Left ventricle myocardium superior (tissue), 1 donor: ENCODE results near the gene FBLN2. TPM values are rescaled to one million over a fixed set of nuclear protein-coding genes. Genes with fewer than 3 reads are reported as not detected.
A peak's percentile ranks its signal among the peaks of the same experiment; 100 is the strongest.
"Not testable (repeated sequence)": the region's sequence is repeated elsewhere in the genome, so short reads cannot be mapped to it uniquely, and the experiment has no call there.

ENCODE experiments used
- ATAC-seq: fragments of 200-7000 bp; cut with Tn5 transposase; one replicate; pipeline ENCODE4 v1.9.1; 2020; ENCODE audit warnings: mild to moderate bottlenecking, moderate library complexity
- DNase-seq: peaks from one replicate; pipeline ENCODE4 v3.0.0-alpha.2; 2020
- intact Hi-C: fragments of 100-400 bp; cut with micrococcal nuclease; formaldehyde crosslinking; loops from one replicate; pipeline ENCODE4 v1.11.0; 2022
- total RNA-seq: library from RNA; stranded (reverse); fragmentation: NEBNext Ultra II Directional; extraction: Animal tissue kit (Norgen Biotek cat#: 25700); gene quantifications from one replicate; pipeline ENCODE4 v1.2.1, GENCODE V29; 2021
- donor health status: DM: no; HTN: yes; CAD: no; lungs with severe emphysema.

The FBLN2 gene
- total RNA-seq, 1 donor from 2014 or later = 53.8 TPM

DNA sequence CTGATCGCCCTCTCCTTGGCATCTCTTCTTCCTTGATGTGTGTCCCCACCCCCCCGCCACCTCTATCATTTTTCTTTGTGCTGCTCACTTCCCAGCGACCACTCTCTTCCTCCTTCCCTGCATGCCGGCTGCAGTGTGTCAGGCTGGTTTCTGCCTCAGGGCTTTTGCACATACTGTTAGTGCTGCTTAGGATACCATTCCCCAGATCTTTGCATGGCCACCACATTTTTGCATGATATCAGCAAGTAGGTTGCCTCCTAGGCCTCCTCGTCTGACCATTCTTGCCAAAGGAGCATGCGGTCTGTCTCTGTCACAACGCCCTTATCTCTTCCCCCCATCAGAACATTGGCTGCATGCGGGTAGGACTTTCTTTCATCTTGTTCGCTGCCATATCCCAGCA lies 12.5 kb downstream of the FBLN2 start:
- intact Hi-C loops = no loop called here
- DNase-seq = no peak

DNA sequence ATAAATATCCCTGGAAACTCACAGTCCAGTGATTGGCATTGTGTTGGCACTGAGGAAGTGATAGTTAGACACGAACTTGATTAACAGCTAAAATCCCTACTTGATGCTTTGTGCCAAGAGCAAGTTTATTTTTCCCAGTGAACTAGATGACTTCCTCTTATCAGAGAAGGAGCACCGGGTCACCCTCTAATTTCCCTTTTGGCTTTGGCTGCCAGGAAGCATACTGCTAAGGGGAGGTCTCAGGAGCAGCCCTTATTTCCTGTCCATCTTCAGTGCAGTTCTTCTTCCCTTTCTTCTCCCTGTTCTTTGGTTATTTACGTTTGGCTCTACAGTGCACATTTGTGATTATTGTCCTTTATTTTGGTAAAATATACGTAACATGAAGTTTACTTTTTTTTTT lies 13.0 kb downstream of the FBLN2 start:
- ATAC-seq (no peak), DNase-seq (no peak)
- intact Hi-C loops = no loop called here

More for the DNA sequence above, 12.5 kb downstream of the FBLN2 start:
- no peak for ATAC-seq

DNA sequence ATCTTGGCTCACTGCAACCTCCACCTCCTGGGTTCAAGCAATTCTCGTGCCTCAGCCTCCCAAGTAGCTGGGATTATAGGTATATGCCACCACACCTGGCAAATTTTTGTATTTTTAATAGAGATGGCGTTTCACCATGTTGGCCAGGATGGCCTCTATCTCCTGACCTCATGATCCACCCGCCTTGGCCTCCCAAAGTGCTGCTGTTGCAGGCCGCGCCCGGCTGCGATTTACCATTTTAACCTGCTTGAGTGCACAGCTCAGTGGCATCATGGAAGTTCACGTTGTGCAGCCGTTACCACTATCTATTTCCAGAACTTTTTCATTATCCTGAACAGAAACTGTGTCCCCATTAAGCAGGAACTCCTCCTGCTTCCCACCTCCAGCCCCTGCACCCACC lies 13.5 kb downstream of the FBLN2 start:
- DNase-seq, intact Hi-C loops, ATAC-seq: not testable (repeated sequence)

DNA sequence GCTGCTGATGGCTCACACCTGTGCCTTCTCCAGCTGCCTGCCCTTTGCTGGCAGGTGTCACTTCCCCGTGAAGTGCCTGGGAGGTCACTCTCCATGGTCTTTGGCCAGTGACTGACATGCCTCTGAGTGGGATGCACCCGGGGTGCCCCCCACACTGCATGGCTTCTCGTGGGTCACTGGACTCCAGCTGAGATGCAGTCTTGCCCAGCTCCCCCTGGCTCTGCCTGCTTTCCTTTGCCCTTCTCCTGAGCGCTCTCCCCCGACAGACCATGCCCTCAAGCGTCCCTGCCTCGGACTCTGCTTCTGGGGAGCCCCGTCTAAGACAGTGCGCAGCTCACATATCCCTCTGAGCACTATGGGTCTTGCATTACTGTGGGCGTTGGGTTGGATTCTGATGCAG lies 14.4 kb downstream of the FBLN2 start:
- intact Hi-C loops = no loop called here
- DNase-seq = no peak

DNA sequence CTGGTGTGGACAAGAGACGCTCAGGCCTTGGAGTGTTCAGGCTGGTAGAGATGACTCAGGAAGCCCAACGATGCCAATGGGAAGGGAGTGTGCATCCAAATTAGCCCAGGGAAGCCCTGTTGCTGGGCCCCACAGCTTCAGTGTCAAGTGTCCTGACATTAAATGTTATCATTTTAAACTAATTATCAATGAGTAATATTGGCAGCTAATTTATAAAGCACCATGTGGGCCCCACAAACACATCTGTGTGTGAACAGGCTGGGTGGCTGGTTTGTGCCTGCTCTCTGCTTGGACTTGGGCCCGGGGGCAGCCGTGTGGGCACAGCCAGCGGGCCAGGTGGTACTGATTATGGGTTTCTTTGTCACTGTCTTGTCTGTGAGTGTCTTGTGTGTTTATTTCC lies 15.0 kb downstream of the FBLN2 start:
- intact Hi-C loops = no loop called here
- ATAC-seq (no peak), DNase-seq (no peak)

More for the DNA sequence above, 14.4 kb downstream of the FBLN2 start:
- no peak for ATAC-seq

DNA sequence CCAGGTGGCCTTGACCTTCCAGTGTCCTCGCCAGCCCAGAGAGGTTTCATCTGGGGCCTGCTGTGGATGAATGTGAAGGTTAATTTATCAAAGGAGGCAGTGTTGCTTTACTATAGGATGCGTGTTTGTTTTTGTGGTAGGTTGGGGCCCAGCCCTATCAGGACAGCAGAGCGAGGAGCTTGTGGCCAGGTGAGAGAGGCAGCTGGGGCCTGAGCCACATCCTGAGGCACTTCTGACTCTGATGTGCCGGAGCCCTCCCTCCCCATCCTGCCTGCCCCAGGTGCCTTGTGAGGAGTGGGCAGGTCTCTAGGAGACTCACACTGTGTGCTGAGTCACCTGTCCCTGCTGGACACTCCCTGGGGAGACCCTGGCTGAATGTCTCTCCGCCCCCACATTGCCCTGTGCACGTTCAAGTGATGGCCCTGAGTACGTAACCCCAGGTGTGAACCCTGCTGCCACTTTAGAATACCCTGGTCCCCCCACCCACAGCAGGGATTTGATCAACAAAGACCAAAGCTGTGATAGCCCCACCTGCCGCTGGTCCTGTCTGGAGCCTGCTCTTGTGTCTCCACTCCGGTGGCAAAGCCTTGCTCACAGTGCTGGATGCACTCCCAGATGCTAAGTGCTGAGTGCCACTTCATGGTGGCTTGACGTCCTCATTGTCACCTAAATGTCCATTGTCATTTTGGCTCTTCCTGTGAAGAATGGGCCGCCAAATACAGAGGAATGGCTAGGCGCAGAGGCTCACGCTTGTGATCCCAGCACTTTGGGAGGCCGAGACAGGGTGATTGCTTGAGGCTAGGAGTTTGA lies 16.0 kb downstream of the FBLN2 start:
- DNase-seq (peak; percentile 75), ATAC-seq (peak; percentile 90)
- intact Hi-C loops = no loop called here

DNA sequence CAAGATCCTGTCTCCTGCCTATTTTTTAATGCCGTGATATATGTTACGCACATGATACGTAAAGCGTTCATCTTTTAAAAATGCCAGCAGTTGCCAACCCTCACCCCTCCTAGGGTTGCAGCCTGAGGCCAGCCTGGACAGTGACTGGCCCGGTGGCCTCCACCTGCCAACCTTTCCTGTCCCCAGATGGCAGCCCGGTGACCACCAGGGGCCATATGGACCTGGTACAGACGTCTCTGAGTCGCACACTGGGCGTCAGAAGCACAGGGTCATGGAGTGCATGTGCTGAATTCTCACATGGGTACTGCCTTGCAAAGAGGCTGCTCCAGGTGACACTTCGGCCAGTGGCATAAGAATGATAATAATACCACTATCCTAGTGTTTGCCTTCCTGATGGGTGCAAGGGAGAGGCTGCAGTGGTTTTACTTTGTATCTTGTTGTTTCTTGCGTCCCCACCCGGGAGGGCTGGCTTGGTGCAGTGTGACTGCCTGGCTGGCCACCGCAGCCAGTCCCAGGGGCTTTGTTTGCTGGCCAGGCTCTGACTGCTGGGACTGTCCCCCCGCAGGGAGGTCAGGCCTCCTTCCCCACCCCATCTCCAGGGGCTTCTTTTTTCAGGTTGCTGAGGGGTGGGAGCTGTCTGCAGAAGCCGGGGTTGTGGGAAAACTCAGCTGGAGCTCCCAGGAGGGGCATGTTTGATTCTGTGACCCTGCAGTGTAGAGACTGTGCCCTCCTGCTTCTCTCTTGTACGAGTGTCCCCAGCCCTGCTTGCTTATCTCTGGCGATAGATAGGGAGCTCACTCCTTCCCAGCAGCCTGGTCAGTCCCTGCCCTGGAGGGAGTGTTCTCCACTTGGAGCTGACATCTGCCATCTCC lies 16.9 kb downstream of the FBLN2 start:
- DNase-seq = no peak
- ATAC-seq = peak; percentile 77
- intact Hi-C loops = no loop called here

DNA sequence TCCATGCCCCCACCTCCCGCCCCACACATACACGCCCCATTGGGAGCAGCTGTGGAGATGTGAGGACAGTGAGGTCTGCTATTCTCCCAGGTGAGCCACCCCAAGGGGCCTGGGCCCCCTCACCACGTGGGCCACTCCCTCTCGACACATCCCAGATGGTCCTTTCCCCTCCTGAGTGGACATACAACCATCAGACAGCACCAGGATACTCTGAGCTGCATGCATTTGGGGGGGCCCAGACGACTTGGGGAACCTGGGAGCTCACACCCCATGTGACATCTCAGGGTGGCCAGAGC lies 17.5 kb downstream of the FBLN2 start:
- DNase-seq = no peak
- no peak for ATAC-seq
- intact Hi-C loops = no loop called here

DNA sequence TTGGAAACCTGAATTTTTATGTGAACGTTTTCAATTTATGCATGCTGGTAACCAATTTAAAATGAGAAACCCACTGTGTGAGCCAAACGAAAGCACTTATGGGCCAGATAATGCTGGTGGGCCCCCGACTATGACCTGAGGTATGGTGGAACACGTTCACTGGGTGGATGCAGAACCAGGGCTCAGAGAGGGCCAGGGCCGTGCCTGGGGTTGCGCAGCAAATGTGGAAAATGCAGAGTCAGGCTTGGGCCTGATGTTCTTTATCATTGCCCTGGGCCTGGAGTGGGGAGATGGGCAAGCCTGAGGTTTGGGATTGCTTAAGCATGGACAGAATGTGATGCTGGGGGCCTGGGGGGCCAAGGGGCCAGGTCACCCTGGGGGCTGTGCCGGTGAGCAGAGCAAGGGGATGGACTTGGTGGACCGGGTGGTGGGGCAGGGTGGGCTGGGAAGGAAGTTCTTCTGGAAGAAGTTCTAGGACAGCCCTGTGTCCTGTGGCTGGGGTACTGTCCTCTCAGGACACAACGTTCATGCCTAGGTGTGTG lies 17.9 kb downstream of the FBLN2 start:
- intact Hi-C loops = no loop called here
- no peak for ATAC-seq
- no peak for DNase-seq

DNA sequence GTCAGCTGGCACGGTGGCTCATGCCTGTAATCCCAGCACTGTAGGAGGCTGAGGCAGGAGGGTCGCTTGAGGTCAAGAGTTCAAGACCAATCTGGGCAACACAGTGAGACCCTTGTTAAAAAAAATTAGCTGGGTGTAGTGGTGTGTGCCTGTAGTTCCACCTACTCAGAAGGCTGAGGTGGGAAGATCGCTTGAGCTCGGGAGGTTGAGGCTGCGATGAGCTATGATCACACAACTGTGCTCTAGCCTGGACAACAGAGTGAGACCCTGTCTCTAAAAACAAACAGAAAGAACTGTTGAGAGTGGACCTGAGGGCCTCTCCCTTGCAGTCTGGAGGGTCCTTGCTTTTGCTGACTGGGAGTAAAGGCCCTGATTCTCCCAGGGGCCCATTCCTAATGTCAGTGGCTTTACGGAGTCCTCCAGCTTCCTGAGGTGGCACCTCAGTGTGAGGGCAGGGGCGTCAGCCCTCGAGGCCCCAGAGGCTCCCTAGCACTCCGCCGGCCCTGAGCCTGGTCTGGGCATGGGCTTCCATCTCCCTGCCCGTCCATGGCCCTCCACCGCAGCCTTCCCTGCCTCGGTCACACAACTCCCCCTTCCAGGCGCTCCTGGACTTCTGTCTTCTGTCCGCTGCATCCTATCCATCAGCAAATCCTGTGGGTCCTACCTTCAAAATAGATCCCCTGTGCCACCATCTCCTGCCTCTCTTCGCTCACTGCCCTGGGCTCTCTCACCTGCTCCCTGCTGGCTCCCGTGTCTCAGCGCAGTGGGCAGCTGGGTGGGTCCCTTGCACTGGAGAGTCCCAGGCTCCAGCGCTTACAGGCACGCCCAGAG lies 19.0 kb downstream of the FBLN2 start:
- DNase-seq = no peak
- no peak for ATAC-seq
- intact Hi-C loops = no loop called here

DNA sequence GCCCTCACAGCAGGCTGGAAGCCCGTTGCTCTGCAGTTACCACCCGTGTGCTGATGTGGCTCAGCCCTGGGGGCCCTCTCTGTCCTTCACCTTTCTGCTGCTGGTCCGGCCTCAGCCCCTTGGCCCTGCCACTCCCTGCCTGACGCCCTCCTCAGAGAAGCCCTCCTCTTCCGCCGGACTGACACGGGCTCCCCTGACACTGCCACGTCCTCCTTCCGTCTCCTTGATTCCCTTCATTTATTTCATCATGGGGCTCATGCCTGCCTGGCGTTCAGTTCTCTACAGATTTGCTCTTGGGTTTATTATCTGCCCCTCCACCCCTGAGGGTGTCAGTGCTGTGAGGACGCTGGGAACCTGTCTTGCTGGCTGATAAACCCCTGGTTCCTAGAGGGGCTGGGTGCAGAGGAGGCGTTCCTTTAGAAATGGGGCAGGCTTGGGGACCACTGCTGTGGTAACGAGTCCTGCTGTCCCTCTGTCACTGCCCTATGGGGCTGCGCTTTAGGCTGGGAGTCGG lies 19.6 kb downstream of the FBLN2 start:
- DNase-seq (no peak), ATAC-seq (no peak)
- intact Hi-C loops = no loop called here

DNA sequence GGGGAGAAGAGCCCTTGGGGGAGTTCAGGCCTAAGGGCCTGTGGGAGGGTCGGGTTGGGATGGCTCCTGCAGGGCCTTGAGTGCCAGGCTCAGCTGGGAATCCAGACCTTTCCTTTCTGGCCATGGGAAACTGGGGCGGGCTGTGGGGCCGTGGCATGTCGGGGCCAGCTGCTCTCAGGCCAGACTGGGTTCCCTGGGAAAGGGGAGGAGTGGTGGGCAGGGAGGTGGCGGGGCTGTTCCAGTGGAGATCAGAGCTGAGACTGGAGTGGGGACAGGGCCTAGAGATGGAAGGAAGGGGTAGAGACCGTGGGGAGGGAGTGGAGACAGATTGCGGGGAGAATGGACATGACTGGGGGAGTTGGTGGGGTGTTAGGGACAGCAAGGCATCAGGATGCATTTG lies 20.3 kb downstream of the FBLN2 start:
- intact Hi-C loops = no loop called here
- DNase-seq = no peak

DNA sequence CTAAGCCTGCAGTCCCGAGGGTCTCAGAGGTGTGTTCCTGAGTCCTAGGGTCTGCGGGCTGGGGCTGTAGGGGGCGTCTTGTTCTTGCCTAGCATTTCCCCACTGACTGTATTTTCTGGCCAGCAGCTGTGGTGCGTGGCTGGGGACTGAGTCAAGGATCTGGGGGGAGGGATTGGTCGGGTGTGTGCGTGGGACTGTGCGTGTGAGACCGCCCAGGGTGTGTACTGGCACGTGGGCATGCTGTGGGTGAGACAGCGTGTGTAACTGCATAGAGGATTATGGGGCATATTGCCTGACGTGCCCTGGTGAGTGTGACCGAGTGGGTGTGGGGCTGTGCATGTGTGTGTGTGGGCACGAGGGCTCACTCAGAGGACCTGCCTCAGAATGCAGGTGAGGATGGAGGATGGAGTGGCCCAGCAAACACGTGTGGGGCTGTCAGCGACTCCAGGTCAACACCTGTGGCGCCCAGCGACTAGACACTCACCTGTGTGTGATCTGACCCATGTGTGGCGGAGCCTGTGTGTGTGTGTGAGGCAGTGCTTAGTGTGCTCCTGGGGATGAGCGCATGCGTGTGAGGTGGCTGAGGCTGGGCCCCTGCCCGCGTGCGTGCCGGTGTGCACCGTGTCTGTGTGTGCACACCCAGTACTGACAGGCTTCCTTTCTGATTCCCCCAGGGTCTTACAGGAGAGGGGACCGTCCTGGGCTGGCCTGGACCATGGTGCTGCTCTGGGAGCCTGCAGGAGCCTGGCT lies 20.9 kb downstream of the FBLN2 start:
- DNase-seq (no peak), ATAC-seq (no peak)
- intact Hi-C loops = no loop called here

More for the DNA sequence above, 20.3 kb downstream of the FBLN2 start:
- ATAC-seq = no peak

DNA sequence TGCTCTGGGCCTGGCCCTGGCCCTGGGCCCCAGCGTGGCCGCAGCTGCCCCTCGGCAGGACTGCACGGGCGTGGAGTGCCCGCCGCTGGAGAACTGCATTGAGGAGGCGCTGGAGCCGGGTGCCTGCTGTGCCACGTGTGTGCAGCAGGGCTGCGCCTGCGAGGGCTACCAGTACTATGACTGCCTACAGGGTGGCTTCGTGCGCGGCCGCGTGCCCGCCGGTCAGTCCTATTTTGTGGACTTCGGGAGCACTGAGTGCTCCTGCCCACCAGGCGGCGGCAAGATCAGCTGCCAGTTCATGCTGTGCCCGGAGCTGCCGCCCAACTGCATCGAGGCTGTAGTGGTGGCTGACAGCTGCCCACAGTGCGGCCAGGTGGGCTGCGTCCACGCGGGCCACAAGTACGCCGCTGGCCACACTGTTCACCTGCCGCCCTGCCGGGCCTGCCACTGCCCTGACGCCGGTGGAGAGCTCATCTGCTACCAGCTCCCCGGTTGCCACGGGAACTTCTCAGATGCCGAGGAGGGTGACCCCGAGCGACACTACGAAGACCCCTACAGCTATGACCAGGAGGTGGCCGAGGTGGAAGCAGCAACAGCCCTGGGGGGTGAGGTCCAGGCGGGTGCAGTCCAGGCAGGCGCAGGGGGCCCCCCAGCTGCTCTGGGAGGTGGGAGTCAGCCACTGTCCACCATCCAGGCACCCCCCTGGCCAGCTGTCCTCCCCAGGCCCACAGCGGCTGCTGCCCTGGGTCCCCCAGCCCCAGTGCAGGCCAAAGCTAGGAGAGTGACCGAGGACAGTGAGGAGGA lies 21.7 kb downstream of the FBLN2 start:
- intact Hi-C loops = no loop called here
- ATAC-seq (no peak), DNase-seq (no peak)

DNA sequence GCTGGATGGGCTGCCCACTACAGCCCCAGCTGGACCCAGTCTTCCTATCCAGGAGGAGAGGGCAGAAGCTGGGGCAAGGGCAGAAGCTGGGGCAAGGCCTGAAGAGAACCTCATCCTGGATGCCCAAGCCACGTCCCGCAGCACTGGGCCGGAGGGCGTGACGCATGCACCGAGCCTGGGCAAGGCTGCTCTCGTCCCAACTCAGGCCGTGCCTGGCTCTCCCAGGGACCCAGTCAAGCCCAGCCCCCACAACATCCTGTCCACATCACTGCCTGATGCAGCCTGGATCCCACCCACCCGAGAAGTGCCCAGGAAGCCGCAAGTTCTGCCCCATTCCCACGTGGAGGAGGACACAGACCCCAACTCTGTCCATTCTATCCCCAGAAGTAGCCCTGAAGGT lies 22.3 kb downstream of the FBLN2 start:
- ATAC-seq = no peak
- no peak for DNase-seq
- intact Hi-C loops = no loop called here

DNA sequence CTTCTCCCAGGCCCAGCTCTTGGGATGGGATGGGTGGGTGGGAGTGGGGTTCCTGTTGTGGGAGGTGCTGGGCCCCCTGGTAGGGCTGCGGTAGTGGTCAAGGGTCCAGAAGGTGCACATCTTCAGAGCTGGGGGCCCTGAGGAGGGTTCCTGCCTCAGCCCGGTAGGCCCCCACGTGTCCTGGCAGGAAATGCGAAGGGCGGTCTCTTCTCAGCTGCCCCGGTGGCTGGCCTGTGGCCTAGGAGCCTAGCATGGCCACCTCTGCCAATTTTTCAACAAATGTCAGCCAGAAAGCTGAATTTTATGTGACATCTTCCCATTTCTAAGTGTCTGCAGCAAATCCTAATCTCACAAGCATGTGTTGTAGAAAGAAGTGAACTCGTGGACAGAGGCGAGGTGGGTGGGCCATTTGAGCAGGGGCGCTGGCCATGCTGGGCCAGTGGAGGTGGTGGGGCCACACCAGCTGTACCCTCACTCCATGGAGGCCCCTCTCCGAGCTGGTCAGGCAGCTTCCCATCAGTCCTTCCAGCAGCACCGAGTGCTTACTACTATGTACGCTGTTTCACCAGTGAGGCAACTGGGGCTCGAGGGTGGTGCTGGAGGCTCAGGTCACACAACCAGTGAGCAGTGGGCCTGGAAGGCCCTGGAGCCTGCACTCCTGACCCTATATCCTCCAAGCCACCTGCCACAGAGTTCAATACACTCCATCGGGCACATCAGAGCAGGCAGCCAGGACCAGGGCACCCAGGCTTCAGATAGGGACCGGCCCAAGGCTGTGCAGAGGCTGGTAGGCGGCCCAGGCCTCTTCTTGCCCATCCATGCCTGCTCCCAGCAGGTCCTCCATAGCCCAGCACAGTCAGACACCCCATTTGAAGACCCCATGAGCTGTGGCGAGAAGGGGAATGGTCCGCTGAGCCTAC lies 23.2 kb downstream of the FBLN2 start:
- no peak for DNase-seq
- intact Hi-C loops = no loop called here
- no peak for ATAC-seq
